Lower lobe of right lung (tissue), 2 donors: Measurements from ENCODE around the gene HNF1B. TPM values are rescaled to one million over a fixed set of nuclear protein-coding genes. Genes with fewer than 3 reads are reported as not detected.
A peak's percentile ranks its signal among the peaks of the same experiment; 100 is the strongest.

Experiments
- ATAC-seq, 2 donors: fragments of 200-7000 bp; cut with Tn5 transposase; one replicate each; pipeline ENCODE4 v1.9.1; 2020 to 2022; ENCODE audit warnings: mild to moderate bottlenecking in 2 of 2, moderate library complexity in 2 of 2
- DNase-seq: peaks from one replicate; pipeline ENCODE4 v3.0.0-alpha.2; 2020
- H3K27ac ChIP-seq: fragments of 200-600 bp; one replicate; pipeline ENCODE4 v1.8.0; 2022
- H3K27me3 ChIP-seq: fragments of 200-600 bp; one replicate; pipeline ENCODE4 v1.8.0; 2022; ENCODE audit warnings: low read depth
- H3K36me3 ChIP-seq: fragments of 200-600 bp; one replicate; pipeline ENCODE4 v1.8.0; 2022; ENCODE audit warnings: mild to moderate bottlenecking
- H3K4me1 ChIP-seq: fragments of 200-600 bp; one replicate; pipeline ENCODE4 v1.8.0; 2022
- H3K4me3 ChIP-seq: fragments of 200-600 bp; one replicate; pipeline ENCODE4 v1.8.0; 2022; ENCODE audit warnings: mild to moderate bottlenecking
- H3K9me3 ChIP-seq: fragments of 200-600 bp; one replicate; pipeline ENCODE4 v1.8.0; 2022
- CTCF ChIP-seq: fragments of 200-600 bp; IDR thresholded peaks from one replicate; pipeline ENCODE4 v1.8.0; 2022; ENCODE audit warnings: antibody characterized with exemption, mild to moderate bottlenecking
- intact Hi-C: fragments of 100-400 bp; cut with DNase I; formaldehyde crosslinking; loops from one replicate; pipeline ENCODE4 v1.11.0; 2022
- total RNA-seq: library from RNA; stranded (reverse); fragmentation: NEBNext Ultra II Directional; extraction: Animal tissue kit (Norgen Biotek cat#: 25700); gene quantifications from one replicate; pipeline ENCODE4 v1.2.1, GENCODE V29; 2021
- donor health status: DM: no; HTN: yes; CAD: no; lungs with severe emphysema.

HNF1B gene
- total RNA-seq, 1 donor from 2014 or later: 15.2 TPM

DNA sequence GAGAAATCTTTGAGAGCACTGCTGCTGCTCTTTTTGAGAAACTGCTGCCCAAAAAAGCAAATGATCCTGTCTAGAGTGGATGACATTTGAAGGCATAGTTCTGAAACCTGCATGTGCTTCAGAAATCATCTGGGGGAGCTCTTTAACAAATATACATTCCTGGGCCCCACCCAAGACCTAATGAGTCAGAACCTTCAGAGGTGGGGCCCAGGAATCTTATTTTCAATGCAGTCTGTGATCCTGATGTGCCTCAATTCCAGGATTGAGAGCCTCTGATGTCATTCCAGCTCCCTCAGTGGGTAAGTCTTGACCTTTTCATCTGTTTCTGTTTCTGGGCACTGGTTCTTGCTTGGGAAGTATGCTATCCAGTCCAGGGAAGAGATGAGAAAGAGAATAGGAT lies 42.3 kb downstream of the HNF1B start:
- no peak for TF ChIP-seq CTCF
- Histone ChIP-seq H3K4me3 (no peak overlapping the region), H3K36me3 (peaks cover 10% of the 10 kb centered on the region), H3K27ac (no peak overlapping the region), H3K4me1 (no peaks in the 10 kb centered on the region), H3K9me3 (no peaks in the 10 kb centered on the region), H3K27me3 (no peaks in the 10 kb centered on the region)
- DNase-seq (no peak), ATAC-seq (peak; percentile 69 to 78)
- intact Hi-C loops: no loop called here

- peak; percentile 66 for TF ChIP-seq CTCF
- ATAC-seq (peak; percentile 82 to 86), DNase-seq (no peak)
- intact Hi-C loops: no loop called here
- no peaks in the 10 kb centered on the region for H3K9me3 ChIP-seq
- peaks cover 10% of the 10 kb centered on the region for H3K36me3 ChIP-seq
- H3K27me3 ChIP-seq: no peaks in the 10 kb centered on the region
- no peak overlapping the region for H3K4me3 ChIP-seq
- H3K27ac ChIP-seq: no peak overlapping the region
- no peaks in the 10 kb centered on the region for H3K4me1 ChIP-seq
Observed at GRCh38 chr17:37701496-37701898, 43.4 kb downstream of the HNF1B start.

GRCh38 chr17:37700881-37701280 lies 44.0 kb downstream of the HNF1B start:
- peaks cover 10% of the 10 kb centered on the region for H3K36me3 ChIP-seq
- no peaks in the 10 kb centered on the region for H3K9me3 ChIP-seq
- ATAC-seq (no peak), DNase-seq (no peak)
- H3K4me1 ChIP-seq: no peaks in the 10 kb centered on the region
- intact Hi-C loops: no loop called here
- H3K4me3 ChIP-seq: no peak overlapping the region
- no peak overlapping the region for H3K27ac ChIP-seq
- no peaks in the 10 kb centered on the region for H3K27me3 ChIP-seq
- no peak for TF ChIP-seq CTCF

DNA sequence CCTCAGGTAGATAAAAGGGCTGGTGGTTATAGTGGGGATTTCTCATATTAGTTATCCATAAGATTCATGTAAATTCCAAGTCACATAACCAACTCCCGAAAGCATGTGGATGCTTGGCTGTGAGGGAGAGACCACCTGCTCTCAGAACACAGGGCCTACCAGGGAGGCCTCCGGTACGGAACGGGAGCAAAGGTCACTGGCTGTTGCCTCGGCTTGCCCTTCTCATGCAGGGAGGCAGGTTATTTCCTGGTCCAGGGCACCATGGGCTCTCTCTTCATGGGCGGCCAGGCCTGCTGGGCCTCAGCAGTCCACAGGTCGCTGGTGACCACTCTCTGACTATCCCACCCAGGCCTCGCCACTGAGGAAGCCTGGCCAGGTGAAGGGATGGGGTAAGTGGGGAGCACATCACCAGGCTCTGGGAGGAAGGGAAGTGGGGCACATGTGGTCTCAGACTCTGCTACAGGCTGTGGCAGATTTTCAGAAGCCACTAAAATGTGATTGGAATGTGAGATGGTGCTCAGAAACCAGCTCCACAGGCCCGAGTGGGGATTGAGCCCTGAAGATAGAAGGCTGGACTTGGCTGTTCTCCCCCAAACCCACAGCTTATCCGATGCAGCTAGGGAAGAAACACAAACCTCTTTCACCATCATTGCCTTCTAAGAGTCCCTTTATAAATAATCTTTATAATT lies 45.4 kb downstream of the HNF1B start:
- no peak overlapping the region for H3K4me3 ChIP-seq
- intact Hi-C loops: no loop called here
- ATAC-seq (no peak), DNase-seq (no peak)
- H3K27ac ChIP-seq: no peak overlapping the region
- H3K9me3 ChIP-seq: no peaks in the 10 kb centered on the region
- H3K27me3 ChIP-seq: no peaks in the 10 kb centered on the region
- no peaks in the 10 kb centered on the region for H3K4me1 ChIP-seq
- TF ChIP-seq CTCF: no peak
- peaks cover 10% of the 10 kb centered on the region for H3K36me3 ChIP-seq

DNA sequence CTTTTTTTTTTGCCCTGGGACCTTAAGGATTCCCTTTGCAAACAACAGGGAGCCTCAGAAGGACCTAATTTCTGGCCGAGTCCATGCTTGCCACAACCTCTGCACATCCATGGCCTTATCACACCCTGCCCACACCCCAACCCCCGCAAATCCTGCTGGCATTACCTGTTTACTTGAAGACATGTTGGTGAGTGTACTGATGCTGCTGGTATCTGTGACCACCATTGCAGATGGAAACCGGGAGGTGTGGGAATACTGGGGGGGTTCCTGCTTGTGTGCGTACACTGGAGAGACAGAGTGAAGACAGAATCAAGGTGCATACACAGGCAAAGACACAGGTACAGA lies 46.0 kb downstream of the HNF1B start:
- DNase-seq: no peak
- Histone ChIP-seq H3K4me1 (no peaks in the 10 kb centered on the region), H3K36me3 (peaks cover 10% of the 10 kb centered on the region), H3K27ac (no peak overlapping the region), H3K4me3 (no peak overlapping the region), H3K9me3 (no peaks in the 10 kb centered on the region), H3K27me3 (no peaks in the 10 kb centered on the region)
- TF ChIP-seq CTCF: no peak
- no peak for ATAC-seq
- intact Hi-C loops: no loop called here
